HG02885 (cell line): ENCODE data around the gene TRABD.

Source experiments
- ATAC-seq: cut with Tn5 transposase; IDR thresholded peaks from one replicate; pipeline ENCODE4 v1.9.1; 2021; ENCODE audit warnings: mild to moderate bottlenecking; ENCODE audit not compliant: unreplicated experiment, poor library complexity

The TRABD gene

GRCh38 chr22:50232481-50233151, 46.9 kb downstream of the TRABD start:
- ATAC-seq = no peak

GRCh38 chr22:50233223-50233622, 47.5 kb downstream of the TRABD start:
- ATAC-seq = no peak

GRCh38 chr22:50236731-50237409, 51.2 kb downstream of the TRABD start:
- ATAC-seq = no peak

- ATAC-seq = no peak
Observed at GRCh38 chr22:50238755-50239154, 53.0 kb downstream of the TRABD start.

- ATAC-seq = no peak
Observed at GRCh38 chr22:50242406-50242949, 56.8 kb downstream of the TRABD start.

GRCh38 chr22:50243685-50244419, 58.1 kb downstream of the TRABD start:
- ATAC-seq = no peak

- ATAC-seq = peak; percentile 74
Observed at GRCh38 chr22:50244420-50245213, 58.9 kb downstream of the TRABD start, which contains the start of gene TUBGCP6. TSS of gene TUBGCP6 (minus strand) at chr22:50245023. CDS start at chr22:50244459, 564 bp downstream.

GRCh38 chr22:50245214-50246072, 59.7 kb downstream of the TRABD start:
- no peak for ATAC-seq

GRCh38 chr22:50246242-50247175, 60.8 kb downstream of the TRABD start:
- no peak for ATAC-seq

- no peak for ATAC-seq
Observed at GRCh38 chr22:50247748-50248147, 62.0 kb downstream of the TRABD start.

- no peak for ATAC-seq
Observed at GRCh38 chr22:50248196-50249081, 62.7 kb downstream of the TRABD start.
